Raji (cell line): ENCODE measurements around the gene MS4A15.

ENCODE experiments used
- POLR2A ChIP-seq: IDR thresholded peaks from 2 replicates; pipeline ENCODE4 v1.6.1; 2011; ENCODE audit warnings: low read depth, low read length, control low read depth; ENCODE audit not compliant: insufficient read depth

Gene MS4A15

DNA sequence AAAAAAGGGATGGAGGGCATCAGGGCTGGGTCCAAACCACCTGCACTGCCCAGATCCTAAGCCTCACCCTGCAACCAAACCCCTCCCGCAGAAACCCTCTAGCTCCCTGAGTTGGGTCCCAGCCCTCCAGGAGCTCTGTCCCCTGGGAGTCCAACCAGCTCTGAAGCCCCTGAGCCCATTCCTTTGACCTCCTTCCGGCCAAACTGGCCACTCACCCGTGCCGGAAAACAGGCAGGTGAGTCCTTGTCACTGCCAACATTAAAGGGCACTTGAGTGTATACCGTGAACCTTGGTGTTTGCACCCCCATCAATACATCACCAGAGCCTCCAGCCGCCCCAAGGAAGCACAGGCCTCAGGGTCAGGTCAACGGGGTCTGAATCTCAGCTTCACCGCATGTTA, 11.5 kb downstream of the MS4A15 start:
- TF ChIP-seq POLR2A = no peak

- TF ChIP-seq POLR2A = no peak
Observed at GRCh38 chr11:60769273-60769672, 12.6 kb downstream of the MS4A15 start.

DNA sequence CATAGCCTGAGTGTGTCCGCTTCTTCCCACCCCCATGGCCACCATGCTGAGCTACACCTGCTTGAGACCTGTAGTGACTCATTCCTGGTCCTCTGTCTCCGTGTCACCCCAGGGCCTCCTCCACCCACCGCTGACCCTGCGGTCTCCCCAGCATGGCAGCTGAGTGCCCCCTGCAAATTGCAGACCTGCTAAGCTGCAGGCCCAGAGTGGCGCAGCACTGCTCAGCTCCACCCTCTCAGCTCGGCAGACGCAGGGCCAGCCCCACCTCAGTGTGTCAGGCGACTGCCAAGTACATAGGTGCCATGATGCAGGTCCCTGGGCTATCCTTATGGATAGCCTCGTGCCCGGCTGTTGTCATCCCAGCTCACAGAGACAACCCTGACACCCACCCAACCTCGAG, 13.1 kb downstream of the MS4A15 start:
- no peak for TF ChIP-seq POLR2A

DNA sequence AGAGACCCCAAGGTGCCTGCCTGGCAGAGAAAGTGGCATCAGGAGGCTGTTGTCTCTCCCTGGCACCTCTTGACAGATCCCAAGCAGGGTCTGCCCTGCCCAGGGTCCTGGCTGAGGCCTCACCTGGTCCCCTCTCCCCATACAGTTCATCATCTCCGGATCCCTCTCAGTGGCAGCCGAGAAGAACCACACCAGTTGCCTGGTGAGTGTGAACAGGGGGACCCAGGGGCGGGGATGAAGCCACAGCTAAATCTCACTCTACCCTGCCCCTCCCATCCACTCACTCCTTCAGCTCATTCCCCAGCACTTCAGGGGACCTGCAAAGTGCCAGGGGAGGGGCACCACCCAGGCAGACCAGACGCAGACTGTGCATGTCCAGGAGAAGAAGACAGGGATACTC, 14.5 kb downstream of the MS4A15 start:
- TF ChIP-seq POLR2A = no peak

- no peak for TF ChIP-seq POLR2A
Observed at GRCh38 chr11:60771879-60772525, 15.3 kb downstream of the MS4A15 start.

DNA sequence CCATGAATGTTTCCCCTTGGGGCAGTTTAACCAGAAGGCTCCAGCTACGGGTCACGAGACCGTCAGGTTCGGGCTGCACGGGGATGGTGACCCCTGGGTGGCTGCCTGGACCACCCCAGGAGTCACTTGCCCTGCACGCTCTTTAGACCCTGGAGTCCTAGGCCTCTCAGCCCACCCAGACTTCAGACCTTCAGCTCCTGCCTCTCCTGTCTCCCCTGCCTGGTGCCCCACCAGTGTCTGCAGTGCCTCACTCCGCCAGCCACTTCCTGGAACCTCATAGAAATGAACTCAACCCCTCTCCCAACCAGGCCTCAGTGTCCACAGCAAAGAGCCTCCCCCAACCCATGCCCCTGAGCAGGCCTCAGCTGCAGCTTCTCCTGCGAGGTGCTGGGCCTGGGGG, 16.0 kb downstream of the MS4A15 start:
- TF ChIP-seq POLR2A = no peak

- TF ChIP-seq POLR2A = no peak
Observed at GRCh38 chr11:60774726-60775125, 18.1 kb downstream of the MS4A15 start.

- TF ChIP-seq POLR2A = no peak
Observed at GRCh38 chr11:60775420-60775961, 18.8 kb downstream of the MS4A15 start.

- no peak for TF ChIP-seq POLR2A
Observed at GRCh38 chr11:60776167-60776566, 19.5 kb downstream of the MS4A15 start.

DNA sequence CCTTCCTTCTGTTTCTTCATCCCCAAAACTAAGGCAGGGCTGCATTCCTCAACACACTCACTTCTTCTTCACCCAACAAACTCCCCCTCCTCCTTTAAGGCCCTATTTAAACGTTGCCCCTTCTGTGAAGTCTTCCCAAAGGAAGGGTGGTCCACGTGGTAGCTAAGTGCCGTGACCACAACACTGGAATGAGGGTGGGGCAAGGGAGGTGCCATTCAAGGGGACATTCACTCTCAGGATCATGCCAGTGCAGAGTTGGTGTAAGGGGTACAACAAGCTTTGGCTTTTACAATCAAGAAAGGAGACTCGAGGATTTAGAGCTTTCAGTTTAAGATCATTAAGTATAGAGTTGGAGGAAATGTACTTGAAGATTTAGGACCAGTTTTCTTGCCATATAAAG, 20.4 kb downstream of the MS4A15 start:
- TF ChIP-seq POLR2A = no peak

DNA sequence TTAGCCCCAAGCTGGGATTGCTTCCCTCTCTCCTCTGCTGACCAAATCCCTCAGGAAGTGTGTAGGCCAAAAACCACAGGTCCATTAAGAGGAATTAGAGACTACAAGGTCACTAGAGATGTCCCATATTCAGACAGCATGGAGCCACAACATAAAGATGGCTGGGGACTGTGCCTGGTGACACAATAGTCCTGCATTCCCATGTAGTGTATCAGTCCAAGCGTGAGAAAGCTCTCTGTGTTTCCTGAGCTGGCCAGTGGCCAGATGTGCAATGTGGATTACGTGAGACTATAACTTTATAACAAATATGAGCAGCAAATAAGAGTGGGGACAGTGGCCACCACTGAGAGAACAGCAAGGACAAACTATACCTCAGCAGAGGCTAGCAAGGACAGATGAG, 20.9 kb downstream of the MS4A15 start:
- no peak for TF ChIP-seq POLR2A

- TF ChIP-seq POLR2A = no peak
Observed at GRCh38 chr11:60780065-60780464, 23.4 kb downstream of the MS4A15 start.

- TF ChIP-seq POLR2A = no peak
Observed at GRCh38 chr11:60780774-60781173, 24.1 kb downstream of the MS4A15 start.

GRCh38 chr11:60781286-60781980, 24.8 kb downstream of the MS4A15 start:
- TF ChIP-seq POLR2A = no peak

- no peak for TF ChIP-seq POLR2A
Observed at GRCh38 chr11:60781981-60782316, 25.3 kb downstream of the MS4A15 start.

DNA sequence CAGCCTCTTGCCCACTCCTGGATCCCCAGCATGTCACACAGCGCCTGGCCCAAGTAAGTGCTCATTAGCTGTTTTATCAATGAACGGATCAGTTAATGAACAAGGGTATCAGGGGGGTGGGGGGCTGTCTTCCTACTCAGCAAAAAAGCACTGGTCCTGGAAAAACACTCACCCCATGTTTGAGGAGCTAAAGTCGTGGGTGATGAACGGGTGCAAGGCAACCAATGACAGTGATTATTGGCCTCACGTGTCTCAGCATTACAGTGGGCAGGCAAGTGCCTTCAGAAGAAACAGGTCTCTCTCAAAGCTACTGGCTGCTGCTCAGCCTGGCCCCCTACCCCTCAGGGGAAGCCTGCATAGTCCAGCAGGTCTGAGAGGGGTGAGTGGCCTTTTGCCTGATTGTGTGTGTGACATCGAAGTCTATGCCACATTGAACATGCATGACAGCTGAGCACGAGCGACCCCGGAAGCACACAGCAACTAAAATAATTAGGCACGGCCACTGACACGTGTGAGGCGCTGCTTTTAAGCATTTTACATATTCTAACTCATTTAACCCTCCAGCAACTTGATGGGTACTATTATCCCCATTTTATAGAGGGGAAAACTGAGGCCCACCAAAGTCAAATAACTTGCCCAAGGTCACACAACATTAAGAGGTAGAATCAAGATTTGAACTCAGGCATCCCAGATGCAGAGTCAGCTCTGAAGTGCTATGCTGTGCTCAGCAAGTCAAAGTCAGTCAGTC, 25.9 kb downstream of the MS4A15 start:
- TF ChIP-seq POLR2A = no peak
